GM21367 (cell line): ENCODE measurements around the gene IMPA2.

Experiments
- ATAC-seq: cut with Tn5 transposase; IDR thresholded peaks from one replicate; pipeline ENCODE4 v1.9.1; 2021; ENCODE audit not compliant: unreplicated experiment

The IMPA2 gene

DNA sequence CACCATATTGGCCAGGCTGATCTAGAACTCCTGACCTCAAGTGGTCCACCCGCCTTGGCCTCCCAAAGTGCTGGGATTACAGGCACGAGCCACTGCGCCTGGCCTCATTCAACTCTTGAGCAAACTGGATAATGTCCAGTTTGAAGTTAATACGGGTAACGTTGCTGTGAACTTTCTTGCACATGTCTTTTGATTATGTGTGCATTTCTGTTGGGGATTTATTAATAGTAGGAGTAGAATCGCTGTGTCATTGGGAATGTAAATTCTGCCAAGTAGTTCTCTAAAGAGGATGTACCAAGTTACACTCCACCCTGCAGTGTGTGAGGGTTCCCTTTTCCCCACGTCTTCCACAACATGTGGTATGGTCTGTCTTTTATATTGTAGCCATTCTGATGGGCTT is 6.2 kb downstream of the IMPA2 start:
- no peak for ATAC-seq

DNA sequence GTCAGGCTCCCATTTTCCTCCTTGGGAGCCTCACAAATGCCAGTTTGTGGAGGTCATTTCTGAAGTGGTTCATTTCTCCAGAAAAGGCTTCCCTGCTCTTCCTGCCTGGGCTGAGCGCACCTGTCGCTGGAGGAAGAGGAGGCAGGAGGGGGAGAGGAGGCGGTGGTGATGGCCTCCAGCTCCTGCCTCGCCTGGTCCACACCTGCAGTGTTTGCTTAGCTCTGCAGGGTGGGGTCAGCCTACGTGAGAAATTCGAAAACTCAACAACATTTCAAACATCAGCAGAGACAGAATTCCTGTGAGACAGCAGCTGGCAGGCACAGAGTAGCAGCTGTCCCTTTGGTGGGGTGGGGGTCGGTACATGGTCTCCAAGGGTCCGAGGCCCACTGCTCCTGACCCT is 7.9 kb downstream of the IMPA2 start:
- ATAC-seq: no peak

DNA sequence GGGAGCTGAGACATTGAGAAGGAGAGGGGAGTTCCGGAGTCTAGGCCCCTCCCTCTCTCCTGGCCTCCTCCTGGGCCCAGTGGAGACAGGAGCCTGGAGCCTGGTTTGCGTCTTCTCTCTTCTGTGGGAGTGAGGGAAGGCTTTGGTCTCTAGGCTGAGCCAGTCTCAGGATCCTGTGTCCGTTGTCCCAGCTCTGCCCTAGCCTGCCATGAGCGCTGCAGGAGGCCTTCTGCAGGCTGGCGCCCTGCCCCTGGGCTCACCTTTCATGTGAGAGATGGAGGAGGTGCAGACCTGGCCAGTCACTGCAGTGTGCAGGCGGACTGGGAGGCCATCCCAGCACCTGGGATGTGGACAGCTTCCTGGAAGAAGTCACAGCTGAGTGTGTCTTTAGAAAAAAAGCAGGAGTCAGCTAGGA is 8.7 kb downstream of the IMPA2 start:
- ATAC-seq: no peak

DNA sequence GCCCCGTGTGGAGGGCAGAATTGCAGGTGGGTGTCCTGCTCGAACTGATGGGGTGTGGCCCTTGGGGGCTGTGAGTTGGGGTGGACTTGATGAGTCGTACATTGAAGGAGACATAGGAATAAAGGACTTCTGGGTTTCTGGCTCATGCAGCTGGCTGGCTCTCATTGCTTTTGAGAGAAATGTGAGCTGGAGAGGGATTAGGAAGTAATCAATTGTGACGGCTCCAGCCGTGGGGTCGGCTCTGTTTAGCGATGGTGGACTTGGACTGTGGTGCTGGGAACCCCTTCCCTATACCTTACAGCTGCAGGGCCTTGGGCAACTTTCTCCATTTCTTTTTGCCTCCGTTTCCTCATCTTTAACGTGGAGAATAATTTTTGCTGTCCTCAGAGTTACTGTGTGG is 9.2 kb downstream of the IMPA2 start:
- ATAC-seq: no peak

DNA sequence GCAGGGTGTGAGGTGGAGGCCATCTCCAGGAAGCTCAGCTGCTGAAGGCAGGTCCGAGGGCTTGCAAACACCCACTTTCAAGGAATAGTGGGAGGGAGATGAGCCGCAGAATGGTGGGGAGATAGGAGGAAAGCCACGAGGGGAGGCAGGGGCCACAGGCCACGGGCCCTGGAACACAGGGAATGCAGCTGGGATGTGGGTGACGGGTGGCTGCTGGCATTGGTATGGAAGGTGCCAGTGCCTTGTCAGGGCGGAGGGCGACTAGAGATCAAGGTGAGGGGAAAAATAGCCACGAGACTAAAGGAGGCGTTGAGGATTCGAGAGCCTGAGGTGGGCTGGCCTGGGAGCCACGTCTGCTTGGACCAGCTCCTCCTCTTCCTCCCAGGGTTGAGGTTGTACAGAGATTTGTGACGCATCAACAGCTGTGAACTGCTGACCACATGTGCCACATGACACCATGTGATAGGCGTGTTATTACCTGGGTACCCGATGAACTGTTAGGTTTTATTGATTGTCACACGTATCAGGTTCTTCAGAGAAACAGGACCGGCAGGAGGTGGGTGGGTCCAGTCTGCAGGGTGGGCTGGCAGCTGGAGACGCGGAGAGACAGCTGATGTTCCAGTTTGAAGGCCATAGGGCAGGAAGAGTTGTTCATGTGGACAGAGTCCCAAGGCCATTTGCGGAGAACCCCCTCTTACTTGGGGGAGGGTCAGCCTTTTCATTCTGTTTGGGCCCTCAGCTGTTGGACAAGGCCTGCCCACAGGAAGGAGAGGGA is 9.9 kb downstream of the IMPA2 start:
- ATAC-seq: no peak

DNA sequence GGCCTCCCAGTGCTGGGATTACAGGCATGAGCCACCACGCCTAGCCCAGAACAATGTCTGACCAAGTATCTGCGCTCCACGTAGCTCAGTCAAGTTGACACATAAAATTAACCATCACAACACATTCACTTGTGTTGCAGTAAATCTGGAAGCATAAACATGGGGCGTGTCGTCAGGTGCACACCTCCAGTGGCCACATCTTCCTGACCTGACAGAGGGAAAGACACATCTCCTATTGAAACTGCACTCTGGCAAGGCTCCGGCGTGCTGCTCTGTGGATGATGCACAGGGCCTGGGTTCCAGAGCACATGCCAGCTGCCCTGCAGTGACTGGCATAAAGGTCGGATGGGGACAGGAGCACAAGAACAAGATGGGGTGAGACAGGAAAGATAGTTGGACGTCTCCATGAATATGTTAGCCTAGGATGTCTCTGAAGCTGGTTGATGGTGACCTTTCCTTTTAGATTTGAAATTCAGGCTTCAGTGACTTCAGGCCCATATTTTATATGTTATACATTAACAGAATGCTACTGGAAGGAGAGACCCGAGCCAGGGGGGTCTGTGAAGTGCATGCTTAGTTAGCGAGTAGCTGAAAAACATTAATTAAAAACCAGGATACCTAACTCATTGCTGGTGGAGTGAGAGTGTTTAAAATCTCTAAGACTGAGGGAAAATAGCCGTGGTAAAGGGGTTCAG is 10.9 kb downstream of the IMPA2 start:
- no peak for ATAC-seq

DNA sequence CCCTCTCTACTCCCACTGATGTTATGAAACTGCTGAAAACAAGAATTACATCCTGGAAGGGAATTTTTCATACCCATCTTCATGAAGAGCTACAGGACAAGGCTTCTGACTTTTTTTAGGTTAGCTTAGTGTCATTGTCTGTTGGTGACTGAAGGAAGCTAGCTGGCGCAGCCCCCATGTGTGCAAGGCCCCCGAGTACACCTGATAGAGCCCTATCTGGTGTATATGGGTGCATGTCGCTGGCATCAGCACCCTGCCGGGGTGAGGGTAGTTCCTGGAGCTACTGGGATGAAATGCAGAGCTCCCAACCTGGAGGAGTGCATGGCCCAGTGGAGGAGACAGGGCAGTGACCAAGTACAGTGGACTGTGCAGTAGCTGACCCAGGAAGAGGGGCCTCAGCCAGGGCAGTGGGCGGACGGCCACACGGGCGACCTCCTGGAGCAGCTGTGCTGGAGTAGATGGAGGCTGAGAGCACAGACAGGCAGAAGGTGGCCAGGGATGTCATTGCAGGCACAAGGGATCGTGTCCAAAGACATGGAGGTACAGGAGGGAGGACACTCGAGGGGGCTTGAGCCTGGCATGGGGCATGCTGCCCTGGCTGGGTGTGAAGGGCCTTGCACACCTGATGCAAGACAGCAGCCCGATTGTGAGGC is 12.1 kb downstream of the IMPA2 start:
- no peak for ATAC-seq

DNA sequence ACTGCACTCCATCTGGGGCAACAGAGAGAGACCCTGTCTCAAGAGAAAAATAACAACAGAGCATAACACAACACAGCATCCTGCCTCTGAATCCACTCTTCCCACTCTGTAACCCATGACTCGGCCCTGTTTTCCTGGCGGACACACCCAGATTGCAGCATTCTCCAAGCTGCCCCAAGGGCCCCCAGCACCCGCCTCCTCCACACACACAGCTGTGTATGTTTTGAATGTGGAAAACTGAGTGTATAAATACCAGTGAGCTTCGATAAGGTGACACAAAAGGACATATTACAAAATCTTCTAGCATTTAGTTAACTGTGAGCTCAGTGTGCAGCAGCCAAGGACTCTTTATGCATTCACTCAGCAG is 13.0 kb downstream of the IMPA2 start:
- ATAC-seq: no peak

DNA sequence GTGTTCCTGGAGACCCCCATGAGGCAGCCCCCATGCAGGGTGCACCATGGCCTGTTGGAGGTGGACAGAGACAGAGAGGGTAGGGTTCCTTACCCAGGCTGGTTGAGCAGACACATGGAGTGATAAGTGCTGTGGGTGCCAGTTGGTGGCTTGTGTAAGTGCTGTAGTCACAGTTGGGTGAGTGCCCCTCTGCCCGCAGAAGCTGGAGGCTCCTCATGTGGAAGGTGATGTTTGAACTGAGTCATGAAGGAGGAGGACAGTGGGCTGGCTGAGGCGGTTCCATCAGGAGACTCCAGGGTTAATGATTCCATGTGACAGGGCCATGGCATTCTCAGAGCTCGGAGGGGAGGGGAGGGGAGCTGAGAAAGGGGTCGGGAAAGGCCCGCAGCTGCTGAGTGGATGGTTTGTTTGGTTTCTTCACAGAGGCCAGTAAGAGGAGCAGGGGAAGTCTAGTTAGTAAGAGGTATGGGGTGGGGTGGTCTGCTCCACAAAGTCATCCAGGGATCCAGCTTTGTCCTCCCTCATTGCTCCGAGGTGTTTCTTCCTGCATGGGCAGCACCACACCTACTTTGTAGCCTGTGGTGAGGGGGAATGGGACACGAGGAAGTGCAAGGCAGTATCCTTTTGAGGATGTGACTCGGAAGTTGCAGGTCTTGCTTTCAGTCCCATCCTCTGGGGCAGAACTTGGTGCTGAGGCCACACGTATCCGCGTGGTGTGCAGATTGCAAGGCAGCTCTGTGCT is 13.6 kb downstream of the IMPA2 start:
- ATAC-seq: no peak

DNA sequence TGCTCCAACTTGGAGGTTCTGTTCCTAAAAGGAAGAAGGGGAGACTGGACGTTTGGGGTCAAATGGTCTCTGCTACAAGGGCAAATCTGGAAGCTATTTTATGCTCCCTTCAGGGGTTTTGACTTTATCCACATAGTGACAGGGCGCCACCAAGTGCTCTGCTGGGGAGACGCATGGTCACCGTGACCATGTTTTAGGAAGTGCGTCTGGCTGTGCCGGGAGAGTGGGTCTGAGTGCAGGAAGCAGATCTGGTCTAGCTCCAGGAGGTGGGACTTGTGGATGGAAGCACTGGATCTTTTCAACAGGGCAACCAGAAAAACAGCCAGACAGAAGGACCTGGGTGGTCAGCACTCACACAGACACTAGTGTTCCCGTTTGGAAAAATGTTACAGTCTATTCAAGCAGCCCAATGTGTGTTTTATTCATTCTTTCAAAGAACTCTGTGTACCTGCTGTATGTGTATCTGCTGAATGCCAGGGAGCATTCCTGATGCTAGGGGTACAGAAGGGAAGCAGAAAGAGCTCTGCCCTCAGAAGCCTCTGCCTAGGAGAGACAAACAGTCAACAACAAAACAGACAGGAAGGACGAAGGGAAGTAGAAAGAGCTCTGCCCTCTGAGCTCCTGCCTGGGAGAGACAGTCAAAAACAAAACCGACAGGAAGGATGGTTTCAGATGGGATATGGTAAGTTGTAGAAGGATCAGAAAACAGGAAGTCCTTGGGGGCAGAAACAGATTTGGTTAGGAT is 14.3 kb downstream of the IMPA2 start:
- ATAC-seq: peak; percentile 72

DNA sequence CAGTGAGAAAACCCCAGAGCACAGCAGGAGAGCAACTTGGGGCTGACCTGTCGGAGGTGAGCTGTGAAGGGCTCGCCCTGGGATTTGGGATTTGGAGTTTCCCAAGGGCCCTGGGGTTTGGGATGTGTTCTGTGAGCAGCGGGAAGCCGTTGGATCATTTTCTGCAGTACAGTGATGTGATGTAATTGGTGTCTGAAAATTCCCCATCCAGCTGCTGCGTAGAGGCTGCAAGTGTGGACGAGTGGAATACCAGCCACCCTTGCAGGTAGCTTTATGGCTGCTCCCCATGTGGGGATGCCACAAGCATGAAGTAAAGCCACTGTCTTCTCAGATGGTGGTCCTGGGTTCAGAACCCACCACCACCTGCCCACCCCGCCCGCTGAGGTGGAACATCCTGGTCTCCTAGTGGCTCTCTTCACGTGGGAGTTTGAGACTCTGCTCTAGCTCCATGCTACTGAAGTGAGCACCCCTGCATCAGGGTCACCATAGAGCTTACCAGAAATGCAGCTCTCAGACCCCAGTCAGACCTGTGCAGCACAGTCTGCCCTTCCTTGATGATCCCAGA is 15.0 kb downstream of the IMPA2 start:
- no peak for ATAC-seq

DNA sequence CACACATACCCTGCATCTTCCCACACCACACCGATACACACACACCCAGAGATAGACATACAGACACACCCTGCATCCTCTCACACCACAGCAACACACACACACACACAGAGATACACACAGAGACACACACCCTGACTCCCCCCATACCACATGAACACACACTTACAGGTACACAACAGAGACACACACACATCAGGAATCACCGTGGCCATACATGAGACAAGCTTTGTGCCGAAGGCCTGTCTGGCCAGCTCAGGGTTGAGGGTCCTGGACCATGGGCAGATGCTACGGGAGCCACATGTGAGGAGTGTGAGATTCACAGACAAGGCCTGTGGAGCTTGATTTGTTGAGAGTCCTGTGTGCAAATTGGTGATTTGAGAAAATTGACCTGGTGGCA is 15.6 kb downstream of the IMPA2 start:
- ATAC-seq: no peak

DNA sequence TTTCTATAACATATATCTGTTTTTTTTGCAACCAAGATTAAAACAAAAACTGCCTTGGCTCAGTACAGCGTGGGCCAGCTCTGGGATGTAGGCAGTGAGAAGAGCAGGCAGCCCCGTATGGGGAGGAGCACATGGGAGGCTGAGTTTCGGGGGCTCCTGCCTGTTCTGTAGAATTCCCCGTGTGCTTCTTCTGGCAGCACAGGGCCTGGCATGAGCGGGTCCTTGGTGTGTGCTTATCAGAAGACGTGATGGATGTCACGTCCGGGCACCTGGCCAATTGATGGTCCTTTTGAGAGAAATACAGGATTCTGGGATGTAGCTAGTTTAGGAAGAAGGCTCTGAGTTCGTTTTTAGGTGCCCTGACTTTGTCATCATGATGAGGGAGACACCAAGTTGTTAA is 16.2 kb downstream of the IMPA2 start:
- no peak for ATAC-seq

DNA sequence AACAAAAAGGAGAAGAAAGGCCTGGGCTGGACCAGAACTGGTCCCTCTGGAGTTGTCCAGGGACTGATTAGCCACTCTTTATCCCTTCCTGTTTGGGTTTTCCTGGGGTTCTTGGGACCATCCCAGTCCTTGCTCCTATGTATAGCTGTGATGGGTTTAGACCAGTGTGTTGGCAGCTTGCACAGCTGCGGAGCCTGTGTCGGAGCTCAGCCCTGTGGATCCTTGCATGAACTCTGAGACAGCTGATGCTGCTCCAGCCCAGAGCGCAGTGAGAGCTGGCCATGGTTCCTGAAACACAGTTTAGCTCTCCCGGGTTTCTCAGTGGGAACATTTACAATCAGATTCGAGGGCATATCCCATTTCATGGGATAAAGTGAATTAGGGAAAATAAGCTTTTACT is 16.9 kb downstream of the IMPA2 start:
- no peak for ATAC-seq

DNA sequence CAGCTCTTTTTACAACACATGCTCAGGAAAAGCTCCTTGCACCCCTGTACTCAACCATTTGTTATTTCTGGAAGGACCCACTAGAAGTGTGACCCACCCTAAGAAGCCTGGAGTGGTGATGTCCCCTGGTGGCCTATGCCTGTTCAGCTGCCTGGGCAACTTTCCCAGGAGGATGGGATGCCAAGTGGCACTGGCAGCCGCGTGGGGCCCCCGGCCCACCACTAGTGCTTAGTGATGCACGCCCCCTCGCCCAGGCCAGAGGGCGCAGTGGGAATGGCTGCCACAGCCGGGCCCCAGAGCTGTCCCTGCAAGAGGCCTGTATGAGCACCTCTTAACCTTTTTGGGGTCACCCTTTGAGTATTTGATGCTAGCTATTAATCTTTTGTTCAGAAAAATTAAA is 18.1 kb downstream of the IMPA2 start:
- ATAC-seq: no peak

DNA sequence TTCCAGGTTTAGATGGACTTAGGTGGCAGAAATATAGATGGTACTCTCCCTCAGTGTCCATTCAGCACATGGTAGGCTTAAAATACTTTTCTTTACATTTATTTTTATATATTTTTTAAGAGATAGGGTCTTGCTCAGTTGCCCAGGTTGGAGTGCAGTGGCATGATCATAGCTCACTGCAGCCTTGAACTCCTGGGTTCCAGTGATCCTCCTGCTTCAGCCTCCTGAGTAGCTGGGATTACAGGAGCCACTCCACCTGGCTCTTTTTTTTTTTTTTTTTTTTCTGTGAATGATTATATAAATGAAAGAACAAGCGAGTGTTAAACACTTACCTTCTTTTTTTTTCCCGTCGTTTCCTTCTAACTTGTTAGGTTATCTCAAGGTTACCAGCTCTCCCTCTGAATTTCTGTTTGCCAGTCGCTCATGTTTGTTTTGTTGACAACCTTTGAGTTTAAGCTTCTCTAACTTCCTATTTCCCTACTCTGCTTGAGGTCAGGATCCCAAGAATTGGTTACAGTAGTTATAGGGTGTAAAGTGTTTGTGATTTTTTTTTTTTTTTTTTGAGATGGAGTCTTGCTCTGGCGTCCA is 18.9 kb downstream of the IMPA2 start:
- no peak for ATAC-seq

DNA sequence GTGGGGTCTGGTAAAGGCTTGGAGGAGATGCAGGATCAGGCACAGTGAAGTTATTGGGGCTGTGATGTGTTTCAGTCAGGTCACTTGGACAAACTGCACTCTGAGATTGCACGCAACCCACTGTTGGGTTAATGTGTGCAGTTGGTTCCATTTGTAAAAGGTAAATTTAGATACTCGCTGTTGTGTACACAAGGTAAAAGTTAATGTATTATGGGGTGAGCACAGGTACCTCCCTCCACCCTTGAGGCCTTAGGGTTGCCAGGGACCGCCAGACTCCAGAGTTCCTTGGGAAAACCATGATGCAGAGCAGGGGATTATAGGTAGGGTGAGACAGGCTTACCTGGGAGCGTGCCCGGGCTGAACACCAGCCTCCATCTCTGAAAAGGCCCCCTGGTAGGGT is 20.1 kb downstream of the IMPA2 start:
- ATAC-seq: no peak

DNA sequence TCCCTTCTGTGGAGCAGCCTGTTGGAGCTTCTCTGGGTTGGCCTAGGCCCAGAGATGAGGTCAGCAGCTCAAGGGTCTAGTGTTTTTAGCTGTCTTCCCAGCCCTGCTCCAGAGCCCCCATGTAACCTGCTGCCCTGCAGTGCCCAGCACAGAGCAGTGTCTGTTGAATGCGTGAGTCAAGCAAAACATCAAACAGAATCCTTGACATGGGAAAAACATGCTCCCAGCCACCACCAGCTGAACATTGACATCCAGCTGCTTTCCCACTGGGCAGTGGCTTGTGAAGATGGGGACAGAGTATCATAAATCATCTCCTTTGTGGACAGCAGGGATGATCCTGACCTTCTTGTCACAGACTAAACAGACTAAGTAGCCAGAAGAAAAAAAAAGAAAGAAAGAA is 22.6 kb downstream of the IMPA2 start:
- ATAC-seq: no peak

DNA sequence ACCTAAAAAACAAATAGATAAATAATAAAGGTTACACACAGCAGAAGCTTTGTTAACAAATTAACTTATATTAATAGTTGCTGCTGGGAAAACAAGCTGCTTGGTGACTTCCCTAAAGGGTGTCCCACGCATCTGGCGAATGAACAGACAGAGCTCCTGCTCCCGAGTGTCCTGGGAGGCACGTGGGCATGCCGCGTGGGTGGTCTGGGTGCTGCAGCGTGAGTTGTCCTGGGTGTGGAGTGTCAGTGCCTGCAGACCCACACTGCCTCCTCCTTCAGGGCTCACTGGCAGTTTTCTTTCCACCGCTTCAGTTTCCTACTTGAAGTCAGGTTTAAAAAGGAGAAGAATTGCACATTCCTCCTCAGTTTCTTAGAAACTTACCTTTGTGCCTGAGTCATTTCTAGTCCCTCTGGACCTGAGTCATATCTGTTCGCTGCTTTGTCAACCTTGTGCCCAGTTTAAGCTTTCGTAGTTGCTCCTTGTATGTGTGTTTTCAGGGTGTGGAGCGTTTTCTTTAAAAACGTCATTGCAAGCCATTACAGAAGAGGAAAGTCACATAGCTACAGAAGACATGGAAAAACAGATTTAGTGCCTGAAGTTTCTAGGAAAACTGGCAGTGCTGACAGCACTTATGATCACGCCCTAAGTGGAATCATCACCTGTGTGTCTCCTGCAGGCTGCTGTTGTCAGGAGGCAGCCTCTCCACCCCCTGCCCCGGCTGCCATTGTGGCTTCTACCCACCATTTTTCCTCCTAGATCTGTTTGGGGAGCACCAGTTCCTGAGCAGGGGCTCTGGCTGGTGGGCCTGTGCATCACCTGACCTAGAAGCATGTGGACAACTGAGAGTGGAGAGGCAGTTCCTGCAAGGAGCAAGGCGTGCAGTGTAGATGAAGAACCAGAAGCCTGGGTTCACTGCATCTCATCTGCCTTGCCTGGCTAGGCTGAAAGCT is 24.5 kb downstream of the IMPA2 start:
- ATAC-seq: no peak
